ENCODE measurements around the gene PLK2.

The PLK2 gene

GRCh38 chr5:58447226-58447625 lies 12.7 kb downstream of the PLK2 start:
- no peak for DNase-seq

- DNase-seq: no peak
These were observed 13.9 kb downstream of the PLK2 start for GRCh38 chr5:58446024-58446423.

GRCh38 chr5:58444805-58445204 lies 15.1 kb downstream of the PLK2 start:
- no peak for DNase-seq

- no peak for DNase-seq
These were observed 18.9 kb downstream of the PLK2 start for GRCh38 chr5:58440901-58441460.

GRCh38 chr5:58439094-58439644 lies 20.7 kb downstream of the PLK2 start:
- DNase-seq: no peak

GRCh38 chr5:58437661-58438060 lies 22.2 kb downstream of the PLK2 start:
- DNase-seq: no peak

GRCh38 chr5:58431832-58432231 lies 28.1 kb downstream of the PLK2 start:
- DNase-seq: no peak

GRCh38 chr5:58412932-58413331 lies 47.0 kb downstream of the PLK2 start:
- DNase-seq: no peak

GRCh38 chr5:58412081-58412480 lies 47.8 kb downstream of the PLK2 start:
- DNase-seq: no peak

- no peak for DNase-seq
These were observed 48.5 kb downstream of the PLK2 start for GRCh38 chr5:58411372-58411771.

- no peak for DNase-seq
These were observed 49.4 kb downstream of the PLK2 start for GRCh38 chr5:58410441-58410840.

GRCh38 chr5:58407042-58407719 lies 52.7 kb downstream of the PLK2 start:
- DNase-seq: no peak

- DNase-seq: no peak
These were observed 53.5 kb downstream of the PLK2 start for GRCh38 chr5:58406394-58406793.

GRCh38 chr5:58405175-58405574 lies 54.7 kb downstream of the PLK2 start:
- DNase-seq: no peak

- no peak for DNase-seq
These were observed 55.2 kb downstream of the PLK2 start for GRCh38 chr5:58404734-58405133.

Data from stimulated activated CD4-positive, alpha-beta T cell treated with anti-CD3 and anti-CD28 coated beads, Interleukin-4, amount 100 ng/mL, for 1 hour (primary cell).